T follicular helper cell (primary cell): ENCODE results near the gene SH3TC1.

ENCODE experiments used
- DNase-seq: peaks from one replicate; pipeline ENCODE4 v3.0.0-alpha.2; 2020; ENCODE audit warnings: low read depth

The SH3TC1 gene

DNA sequence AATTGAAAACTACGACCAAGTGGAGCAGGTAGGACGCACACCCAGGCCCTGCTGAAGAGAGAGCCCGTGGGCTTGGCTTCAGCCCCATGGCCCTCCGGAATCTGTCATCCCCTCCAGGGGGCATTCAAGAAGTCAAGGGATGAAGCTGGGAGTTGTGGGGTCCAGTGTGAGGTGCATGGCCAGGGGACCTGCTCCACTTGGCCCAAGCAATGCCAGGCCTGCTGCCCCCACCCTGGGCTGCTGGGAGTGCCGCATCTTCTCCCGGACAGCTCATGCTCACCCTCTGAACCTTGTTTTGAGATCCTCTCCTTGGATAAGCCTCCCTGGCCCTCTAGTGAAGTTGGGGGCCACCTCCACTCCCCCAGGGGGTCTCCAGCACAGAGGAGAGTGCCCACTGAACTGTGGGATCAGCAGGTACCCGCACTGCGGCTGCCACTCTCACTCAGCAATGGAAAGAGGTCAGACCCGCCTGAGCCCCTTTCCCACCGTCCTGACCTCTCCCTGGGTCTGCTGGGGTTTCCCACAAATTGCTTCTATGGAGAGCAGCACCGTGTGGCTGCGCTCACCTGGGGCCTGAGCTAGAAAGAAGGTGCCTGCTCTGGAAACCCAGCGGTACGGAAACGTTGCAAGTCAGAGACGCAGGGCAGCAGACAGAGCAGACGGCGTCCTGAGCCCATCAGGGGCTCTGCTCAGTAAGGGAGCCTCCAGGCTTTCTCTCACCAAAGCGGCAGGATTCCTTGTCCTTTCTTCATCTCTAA, 35.5 kb upstream of the SH3TC1 start:
- DNase-seq, result no peak

DNA sequence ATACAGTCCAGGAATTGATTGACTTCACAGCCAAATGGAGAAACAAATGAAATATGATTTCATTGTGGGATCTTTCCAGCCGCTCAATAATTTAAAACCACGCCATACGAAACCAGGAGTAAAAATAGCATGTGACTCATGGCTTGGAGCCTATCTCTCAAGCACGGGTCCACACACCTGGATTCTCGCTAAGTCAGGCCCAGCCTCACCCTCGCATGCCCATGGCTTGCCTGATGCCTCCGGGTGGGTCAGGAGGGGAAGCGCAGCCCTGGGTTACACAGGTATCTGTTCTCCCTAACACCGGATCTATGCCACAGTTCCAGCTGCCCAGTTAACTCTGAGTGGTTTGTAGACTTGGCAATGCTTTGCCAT, 34.9 kb upstream of the SH3TC1 start:
- no peak for DNase-seq

DNA sequence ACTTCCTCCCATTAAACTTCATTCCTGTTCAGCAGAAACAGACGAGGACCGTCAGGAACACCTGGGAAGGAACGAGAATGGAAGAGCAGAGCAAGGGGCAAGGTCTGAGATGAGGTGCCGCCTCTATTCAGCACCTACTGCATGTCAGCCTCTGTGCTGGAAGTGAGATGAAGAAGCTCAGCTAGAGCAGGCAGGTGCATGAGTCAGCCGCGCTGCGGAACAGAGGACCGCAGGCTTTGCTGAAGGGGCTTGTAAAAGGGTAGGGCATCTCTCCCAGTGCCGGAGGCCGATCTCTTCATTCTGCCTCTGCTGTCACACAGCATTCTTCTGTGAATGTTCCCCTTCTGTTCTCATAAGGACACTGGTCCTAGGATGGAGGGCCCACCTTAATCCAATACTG, 34.4 kb upstream of the SH3TC1 start:
- no peak for DNase-seq

DNA sequence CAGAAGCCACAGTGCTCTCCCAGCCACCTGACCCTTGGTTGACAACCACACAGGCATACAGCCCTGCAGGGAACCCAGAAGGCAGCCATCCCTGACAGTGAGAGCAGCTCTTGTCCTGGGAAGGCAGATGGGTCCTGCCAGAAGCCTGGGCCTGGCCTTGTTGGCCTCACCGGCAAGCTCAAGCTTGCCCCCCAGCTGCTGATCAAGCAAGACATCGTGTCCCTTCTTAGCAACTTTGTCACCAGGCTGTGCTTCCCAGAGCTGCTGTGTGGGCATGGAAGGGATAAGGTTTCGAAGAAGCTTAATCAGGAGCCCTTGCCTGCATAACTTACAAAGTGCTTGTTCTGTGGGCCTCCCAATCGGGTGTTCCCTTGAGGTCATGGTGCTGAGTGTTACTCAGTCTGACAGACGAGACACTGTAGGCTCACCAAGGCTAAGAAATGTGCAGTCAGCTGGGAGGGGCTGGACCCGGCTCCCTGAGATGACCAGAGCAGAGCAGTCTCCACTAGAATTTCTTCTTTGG, 33.7 kb upstream of the SH3TC1 start:
- no peak for DNase-seq

DNA sequence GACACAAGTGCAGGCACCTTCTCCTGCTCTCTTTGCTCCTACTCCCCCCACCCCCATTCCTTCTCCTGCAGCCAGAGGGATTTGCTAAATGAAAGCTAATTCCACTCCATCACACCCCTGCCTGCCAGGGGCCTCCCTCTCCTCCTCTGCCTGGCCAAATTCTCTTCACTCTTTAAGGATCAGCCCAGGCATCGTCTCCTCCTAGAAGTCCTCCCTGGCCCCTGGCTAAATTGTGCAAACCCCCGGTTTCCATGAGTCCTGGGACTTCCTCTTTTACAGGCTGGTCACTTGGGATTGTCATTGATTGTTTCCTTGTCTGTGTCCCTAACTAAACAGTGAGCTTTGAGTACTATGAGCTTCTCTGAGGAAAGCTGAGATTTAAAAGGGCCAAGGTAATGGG, 31.8 kb upstream of the SH3TC1 start:
- DNase-seq, result no peak

DNA sequence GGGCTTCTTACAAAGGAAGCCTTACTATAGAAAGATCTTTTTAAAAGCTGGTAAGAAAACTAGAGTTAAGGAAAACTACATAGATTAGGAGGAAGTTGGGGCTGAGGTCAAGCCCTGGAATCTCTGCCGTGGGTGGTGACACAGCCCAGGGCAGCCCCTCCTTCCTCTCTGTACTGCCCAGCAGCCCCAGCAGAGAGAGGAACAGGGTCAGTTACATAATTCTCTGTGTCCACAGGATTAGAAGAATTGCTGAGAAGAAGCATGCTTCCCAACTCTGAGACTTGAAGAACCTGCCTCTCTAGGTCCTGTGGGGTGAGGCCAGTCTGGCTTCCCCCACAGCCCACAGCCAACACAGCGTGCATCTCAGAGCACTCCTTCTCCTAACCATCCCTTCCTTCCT, 31.3 kb upstream of the SH3TC1 start:
- DNase-seq, result no peak

DNA sequence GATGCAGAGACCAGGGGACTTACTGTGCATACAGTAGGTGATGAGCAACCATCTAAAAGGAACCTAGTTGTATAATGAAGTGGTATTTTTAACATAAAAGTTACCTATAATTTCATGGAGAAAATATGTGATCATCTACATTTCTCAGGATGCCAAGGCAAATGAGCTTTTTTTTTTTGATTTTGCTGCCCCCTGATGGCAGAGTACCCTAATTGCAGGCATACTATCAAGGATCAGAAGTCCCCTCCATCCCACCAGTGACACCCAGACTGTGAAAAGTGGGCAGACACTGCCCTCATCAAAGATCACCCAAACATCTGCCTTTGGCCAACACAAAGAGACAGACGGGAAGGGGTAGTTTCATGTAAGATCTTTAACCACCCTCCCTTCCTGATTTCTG, 30.9 kb upstream of the SH3TC1 start:
- no peak for DNase-seq

DNA sequence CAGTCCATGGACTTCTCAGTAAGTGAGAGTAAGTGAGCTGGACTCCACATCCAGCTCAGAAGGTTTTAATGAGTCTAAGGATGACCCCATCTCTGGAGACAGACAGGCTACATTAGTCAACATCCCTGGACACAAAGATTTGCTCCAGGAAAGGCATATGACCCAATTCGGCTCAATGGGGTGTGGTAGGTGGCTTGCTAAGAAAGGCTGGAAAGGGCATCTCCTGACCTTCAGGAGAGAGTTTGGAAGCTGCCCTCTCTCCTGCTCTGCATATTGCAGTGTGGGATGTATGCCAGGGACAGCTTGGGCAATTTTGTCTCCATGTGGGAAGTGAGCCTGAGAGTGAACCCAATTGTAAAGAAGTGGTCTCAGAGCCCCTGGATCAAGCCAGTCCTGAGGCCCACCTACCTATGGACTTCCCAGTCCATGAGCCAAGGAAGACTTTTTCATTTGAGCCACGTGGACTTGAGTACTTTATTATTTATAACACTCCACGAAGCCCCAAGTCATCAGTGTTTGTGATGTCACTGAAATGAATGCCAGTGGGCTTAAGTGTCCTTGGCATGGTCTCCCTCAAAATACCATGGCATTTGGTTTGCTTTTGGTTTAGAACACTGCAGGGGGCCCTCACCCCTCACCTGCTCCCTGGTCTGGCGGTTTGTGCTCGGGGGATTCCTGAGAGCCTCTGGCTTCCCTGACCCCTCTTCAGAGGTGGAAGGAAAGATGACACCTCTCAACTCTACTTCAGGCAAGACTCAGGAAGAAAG, 30.1 kb upstream of the SH3TC1 start:
- DNase-seq, result no peak

DNA sequence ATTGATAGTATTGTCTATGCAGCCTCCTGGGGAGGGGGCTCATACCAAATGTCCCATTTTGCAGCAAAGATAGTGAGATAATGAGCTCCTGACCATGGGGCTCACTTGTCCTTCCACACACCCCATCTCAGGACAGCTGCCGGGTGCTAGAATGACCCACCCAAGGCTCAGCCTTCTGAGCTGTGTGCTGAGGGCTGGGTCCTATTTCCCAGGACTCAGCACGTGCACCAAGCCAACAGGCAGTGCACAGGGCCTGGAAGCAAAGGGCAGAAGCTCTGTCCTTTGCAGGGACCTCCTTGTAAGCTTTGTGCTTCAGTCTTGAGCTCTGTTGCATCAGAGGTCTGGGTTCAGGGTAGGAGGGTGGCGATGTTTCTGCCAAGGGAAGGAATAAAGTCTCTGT, 29.3 kb upstream of the SH3TC1 start:
- DNase-seq, result no peak

DNA sequence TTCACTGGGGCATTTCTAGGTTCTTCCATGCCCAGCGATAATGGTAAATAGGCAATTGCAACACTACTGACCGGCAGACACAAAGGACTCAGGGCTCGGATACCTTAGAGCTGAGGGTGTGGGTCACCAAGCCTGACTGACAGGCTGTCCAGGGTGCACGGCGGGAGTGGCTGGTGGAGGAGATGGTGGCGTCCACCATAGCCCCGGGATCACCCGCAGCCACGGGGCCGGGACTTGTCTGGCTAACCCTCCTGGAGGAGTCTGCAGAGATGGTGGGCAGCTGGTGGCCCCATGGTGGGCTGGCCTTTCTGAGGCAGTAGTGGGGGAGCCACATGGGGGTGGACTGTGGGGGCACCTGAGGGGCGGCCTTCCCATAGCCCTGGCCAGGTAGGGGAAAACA, 28.7 kb upstream of the SH3TC1 start:
- no peak for DNase-seq

DNA sequence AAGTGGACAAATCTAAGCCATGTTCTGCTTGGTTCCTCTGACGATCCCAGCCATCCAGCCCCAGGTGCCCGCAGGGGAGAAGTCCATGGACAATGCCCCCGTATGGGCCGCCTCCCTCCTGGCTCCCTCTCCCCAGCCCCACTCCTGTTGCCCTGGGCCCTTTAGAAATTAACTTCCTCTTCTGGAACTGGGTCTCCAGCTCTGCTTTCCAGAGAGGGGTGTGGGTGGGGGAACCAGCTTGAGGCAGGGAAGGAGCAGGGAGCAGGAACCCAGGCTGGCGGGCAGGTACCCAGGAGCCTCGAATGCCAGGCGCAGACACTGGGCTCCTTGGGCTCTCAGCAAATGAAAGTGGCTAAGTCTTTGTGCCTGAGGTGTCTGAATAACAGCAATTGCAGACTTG, 27.8 kb upstream of the SH3TC1 start:
- DNase-seq, result no peak

DNA sequence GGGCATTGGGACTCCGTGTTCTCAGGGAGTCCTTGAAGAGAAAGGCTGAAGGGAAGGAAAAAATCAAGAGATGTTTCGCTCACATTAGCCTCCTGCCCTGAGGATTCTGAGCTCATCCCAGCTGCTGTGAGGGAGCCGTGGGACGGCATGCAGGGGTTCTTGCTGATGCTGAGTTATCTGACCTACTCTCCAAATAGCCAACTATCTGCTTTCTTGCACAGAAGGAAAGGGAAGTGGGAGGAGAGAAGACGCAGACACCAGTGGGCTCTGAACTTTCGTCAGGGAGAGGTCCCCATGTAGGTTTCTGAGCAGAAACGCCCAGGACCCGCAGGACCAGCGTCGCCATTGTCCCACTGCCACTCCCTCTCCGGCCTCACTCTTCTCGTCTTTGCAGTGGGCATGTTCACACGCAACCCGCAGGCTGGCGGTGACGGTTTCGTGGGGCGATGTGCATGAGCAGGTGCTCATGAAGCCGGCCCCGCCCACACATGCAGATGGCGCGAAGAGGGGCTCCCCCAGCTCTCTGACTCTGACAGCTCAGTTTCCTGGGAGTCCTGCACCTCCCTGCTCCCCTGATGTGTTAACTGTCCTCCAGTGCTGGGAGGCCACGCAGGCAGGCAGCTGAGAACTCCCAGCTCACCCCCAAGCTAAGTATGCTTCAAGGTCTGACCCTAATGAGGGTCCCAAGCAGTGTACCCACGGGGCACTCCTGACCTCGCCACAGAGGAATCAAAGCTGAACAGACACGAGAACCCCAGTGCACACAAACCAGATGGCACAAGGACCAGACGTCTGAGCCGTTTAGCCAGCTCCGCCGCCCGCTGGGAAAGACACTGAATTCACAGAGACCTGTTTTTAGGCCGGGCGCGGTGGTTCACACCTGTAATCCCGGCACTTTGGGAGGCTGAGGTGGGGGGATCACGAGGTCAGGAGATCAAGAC, 26.8 kb upstream of the SH3TC1 start:
- DNase-seq, result no peak

DNA sequence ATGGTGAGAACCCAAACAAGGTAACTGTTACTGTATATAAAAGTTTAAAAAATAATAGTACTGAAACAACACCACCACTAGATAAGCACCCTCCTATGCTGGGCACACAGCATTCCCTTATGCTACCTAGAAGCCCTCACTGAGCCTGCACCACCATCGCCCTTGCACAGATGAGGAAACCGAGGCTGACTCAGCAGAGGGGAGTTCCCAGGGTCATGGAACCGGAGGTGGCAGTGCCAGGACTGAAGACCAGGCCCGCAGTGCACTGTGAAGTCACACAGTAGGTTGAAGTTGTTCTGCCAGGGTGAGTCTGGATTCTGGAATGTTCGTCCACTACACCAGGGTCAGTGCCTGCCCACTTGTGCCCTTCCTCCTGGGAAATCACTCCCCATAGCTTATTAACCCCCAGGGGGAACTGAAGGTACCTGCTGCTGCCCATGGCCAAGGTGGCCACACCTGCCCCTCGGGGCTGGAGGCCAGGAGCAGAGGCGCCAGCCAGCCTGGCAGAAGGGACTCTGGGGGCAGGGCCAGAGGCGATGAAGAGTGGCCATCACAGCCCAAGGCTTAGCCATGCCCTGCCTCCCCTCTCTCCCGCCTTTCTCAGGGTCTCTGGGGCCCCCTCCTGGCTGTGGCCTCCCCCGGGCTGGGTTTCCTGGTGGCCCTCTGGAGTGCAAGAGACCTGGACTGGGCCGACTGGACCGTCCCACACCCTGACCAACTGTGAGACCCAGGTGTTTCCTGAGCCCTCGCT, 25.4 kb upstream of the SH3TC1 start:
- no peak for DNase-seq

DNA sequence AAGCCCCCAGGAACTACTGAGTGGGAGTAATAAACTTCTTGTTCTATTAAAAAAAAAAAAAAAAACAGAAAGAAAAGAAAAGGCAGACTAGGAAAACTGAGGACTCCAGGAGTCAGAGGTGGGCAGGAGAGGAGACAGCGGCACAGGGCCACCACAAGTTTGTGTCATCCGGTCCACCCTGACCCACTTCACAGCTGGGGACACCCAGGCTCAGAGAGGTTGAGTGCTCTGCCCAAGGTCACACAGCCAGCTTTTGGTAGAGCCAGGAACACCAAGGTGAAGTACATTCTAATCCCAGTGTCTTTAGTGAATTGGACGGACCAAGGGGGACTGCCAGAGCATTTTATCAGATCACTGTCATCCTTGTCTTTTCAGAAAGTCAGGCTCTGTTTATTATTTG, 24.1 kb upstream of the SH3TC1 start:
- no peak for DNase-seq

DNA sequence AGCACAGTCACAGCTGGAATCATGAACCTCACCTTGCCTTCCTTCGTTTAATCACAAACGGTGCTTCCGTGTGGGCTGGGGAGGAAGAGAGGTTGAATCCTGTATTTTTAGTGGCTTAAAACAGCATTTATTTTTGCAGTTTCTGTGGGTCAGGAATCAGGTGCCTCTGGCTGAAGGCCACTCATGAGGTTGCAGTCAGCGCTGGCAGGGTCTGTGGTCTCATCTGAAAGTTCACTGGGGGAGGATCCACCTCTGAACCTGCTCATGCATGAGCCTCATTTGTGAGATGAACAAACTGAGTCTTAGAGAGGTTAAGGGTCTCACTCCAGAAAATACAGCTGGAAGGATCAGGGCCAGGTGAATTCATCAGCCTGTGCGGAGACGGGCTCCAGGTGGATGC, 23.4 kb upstream of the SH3TC1 start:
- DNase-seq, result no peak

DNA sequence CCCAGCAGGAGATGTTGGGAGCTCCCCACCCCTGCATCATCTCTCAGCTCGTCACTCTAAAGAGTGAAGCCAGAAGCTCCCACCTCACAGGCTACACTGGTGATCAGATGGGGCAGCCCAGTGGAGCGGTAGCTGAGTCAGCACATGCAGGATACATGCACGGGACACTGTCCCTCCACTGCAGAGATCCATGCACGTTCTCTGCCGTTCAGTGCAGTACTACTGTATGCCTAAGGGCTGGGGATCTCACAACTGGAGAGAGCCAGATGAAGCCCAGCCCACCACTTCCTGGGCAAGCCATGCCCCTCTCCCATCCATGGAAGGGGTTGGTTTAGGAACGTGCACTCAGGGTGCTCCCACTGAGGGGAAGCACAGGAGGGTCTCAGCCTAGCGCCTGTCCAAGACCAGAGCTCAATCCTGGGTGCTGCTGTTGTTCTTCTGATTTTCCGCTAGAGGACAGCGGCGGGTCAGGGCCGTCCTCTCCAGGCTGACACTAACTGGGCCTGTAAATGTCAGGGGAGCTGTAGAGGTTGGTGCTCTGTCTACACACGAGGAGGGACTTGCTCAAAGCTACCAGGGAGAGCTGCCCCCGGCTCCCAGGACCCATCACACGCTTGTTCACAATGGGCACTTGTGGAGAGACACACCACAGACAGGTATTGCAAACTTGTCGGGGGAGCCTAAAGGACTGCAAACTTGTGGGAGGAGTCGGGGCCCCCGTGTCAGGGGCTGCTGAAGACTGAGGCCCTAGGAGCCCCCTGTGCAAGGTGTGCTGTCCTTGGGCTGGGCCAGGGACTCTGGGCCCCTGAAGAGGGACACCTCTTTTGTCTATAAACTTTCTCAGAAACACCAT, 22.3 kb upstream of the SH3TC1 start:
- DNase-seq, result no peak

DNA sequence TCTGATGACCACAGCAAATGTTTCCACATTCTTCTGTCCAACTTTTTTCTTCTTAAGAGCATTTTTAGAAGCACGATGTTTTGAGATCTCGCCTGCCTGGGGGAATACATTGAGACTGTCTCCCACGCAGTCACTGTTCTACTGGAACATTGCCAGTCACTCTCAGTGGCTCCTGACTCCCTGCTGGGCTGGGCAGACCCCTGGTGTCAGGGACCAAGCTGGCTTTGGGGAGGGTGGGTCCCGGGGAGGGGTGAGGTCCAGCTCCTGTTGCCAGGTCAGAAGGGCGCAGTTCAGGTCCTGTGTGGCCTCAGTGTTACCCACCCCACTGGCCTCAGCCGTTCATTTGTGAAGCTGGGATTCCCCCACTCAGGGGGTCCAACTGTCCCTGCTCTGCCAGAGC, 21.5 kb upstream of the SH3TC1 start:
- no peak for DNase-seq

DNA sequence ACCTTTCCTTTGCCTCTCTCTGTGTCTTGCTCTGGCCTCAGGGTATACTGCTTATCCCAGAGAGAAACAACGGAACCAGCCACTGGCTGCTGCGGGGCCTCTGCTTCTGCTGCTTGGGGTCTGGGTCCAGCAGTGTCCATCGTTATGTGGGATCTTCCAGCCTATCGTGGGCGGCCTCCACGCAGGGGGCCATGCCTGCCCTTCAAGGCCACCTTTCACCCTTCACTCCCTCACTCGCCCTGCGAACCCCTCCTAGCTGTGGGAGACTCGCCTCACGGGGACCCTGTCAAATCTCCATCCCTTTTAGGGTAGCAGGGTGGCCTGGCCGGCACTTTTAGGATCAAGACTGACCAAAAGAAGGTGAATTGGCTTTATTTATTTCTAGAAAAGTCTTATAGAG, 21.1 kb upstream of the SH3TC1 start:
- DNase-seq, result no peak

DNA sequence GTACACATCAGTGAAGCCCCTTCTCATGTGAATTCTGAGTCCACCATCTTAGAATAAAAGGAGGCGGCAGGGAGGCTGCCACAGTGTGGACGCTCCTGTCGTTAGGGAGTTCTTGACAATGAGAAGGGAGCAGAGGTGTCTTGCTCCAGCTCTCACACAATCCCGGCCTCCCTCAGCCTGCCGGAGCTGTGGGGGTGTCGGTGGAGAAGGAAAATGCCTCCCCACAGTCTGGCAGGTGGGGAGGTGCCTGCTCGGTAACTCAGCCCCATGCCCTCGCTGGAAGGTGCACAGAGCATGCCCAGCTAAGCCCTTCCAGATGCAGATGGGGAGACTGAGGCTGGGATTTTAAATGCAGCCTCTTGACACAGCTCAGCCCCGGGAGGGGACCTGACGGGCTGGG, 20.0 kb upstream of the SH3TC1 start:
- DNase-seq, result no peak

DNA sequence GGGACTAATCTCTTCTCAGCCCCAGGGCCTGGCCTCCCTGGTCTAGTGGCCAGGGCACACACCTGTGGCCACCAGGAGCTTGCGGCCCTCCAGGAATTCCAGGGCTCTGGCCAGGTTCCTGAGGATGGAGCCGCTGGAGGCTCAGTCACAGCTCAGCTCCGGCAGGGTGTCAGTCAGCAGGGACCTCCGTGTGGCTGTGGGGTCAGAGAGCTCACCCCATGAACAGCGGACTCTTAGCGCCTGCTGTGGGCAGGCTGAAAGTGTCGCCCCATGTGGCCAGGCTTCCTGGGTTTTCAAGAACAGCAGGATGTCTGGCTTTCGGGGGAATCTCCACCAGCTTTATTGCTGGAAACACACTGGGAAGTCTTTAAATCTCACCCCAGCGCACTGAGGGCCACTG, 19.3 kb upstream of the SH3TC1 start:
- no peak for DNase-seq
